IMR-90 (cell line): ENCODE results near the gene LBH. TPM values are rescaled to one million over a fixed set of nuclear protein-coding genes. Genes with fewer than 3 reads are reported as not detected.

ENCODE experiments used
- ATAC-seq: fragments of 200-7000 bp; cut with Tn5 transposase; 2 replicates; pipeline ENCODE4 v1.9.1; 2020; ENCODE audit warnings: low read depth, mild to moderate bottlenecking, moderate library complexity
- BruUV-seq: library from RNA; stranded (reverse); fragments of 400-500 nt; replicated peaks from 2 replicates; lab custom pipeline; 2021; lab: Mats Ljungman, UMichigan
- CTCF ChIA-PET: fragments of 300-600 bp; formaldehyde crosslinking; extraction: SDS; loops from one replicate; lab custom pipeline; 2021; ENCODE audit warnings: antibody characterized with exemption; lab: Yijun Ruan, JAX
- POLR2A ChIA-PET: fragments of 300-600 bp; sonication (Branson Sonifier 250); formaldehyde crosslinking; loops from one replicate; lab custom pipeline; 2022; ENCODE audit warnings: antibody characterized with exemption; ENCODE audit not compliant: unreplicated experiment; lab: Charles Lee
- DNase-seq: peaks from one replicate; pipeline ENCODE4 v3.0.0; 2013
- H2AFZ ChIP-seq: replicated peaks from 2 replicates; pipeline ENCODE3; 2013; ENCODE audit warnings: low read length, mild to moderate bottlenecking; ENCODE audit not compliant: poor library complexity
- H2AK5ac ChIP-seq: 2 replicates; pipeline ENCODE4 v1.6.1; 2013; ENCODE audit warnings: low read depth, low read length, inconsistent platforms
- H2AK9ac ChIP-seq: replicated peaks from 2 replicates; pipeline ENCODE3; 2013; ENCODE audit warnings: mild to moderate bottlenecking, low read depth, low read length, moderate library complexity; ENCODE audit not compliant: poor library complexity
- H2BK120ac ChIP-seq: 2 replicates; pipeline ENCODE4 v1.6.1; 2013; ENCODE audit warnings: low read depth, low read length, inconsistent platforms
- H2BK15ac ChIP-seq: 3 replicates; pipeline ENCODE4 v1.6.1; 2013; ENCODE audit warnings: low read depth, low read length, inconsistent platforms
- H2BK20ac ChIP-seq: 2 replicates; pipeline ENCODE4 v1.6.1; 2013; ENCODE audit warnings: low read depth, mild to moderate bottlenecking, inconsistent platforms, low read length, moderate library complexity
- H2BK5ac ChIP-seq: 2 replicates; pipeline ENCODE4 v1.6.1; 2013; ENCODE audit warnings: mild to moderate bottlenecking, low read depth, low read length, inconsistent platforms; ENCODE audit not compliant: poor library complexity, severe bottlenecking
- H3K14ac ChIP-seq: replicated peaks from 2 replicates; pipeline ENCODE4 v1.6.1; 2013; ENCODE audit warnings: low read depth, low read length, inconsistent platforms
- H3K18ac ChIP-seq: 2 replicates; pipeline ENCODE4 v1.6.1; 2013; ENCODE audit warnings: low read depth, low read length, control low read depth
- H3K23ac ChIP-seq: 2 replicates; pipeline ENCODE4 v1.6.1; 2013; ENCODE audit warnings: low read depth, low read length, inconsistent platforms
- H3K27ac ChIP-seq: 2 replicates; pipeline ENCODE4 v1.5.1; 2013; ENCODE audit warnings: mild to moderate bottlenecking, control low read depth, low read length; ENCODE audit not compliant: insufficient read depth
- H3K27me3 ChIP-seq: 2 replicates; pipeline ENCODE4 v1.6.1; 2013; ENCODE audit warnings: low read length; ENCODE audit not compliant: control insufficient read depth, insufficient read depth
- H3K36me3 ChIP-seq: 2 replicates; pipeline ENCODE4 v1.6.1; 2013; ENCODE audit warnings: low read length, mixed read lengths; ENCODE audit not compliant: control insufficient read depth, insufficient read depth
- H3K4ac ChIP-seq: 2 replicates; pipeline ENCODE4 v1.6.1; 2013; ENCODE audit warnings: low read depth, low read length, inconsistent platforms
- H3K4me1 ChIP-seq: 2 replicates; pipeline ENCODE4 v1.6.1; 2013; ENCODE audit warnings: low read length, mixed read lengths; ENCODE audit not compliant: control insufficient read depth, insufficient read depth
- H3K4me2 ChIP-seq: 2 replicates; pipeline ENCODE4 v1.6.1; 2013; ENCODE audit warnings: low read depth, mild to moderate bottlenecking, control low read depth, low read length, moderate library complexity
- H3K4me3 ChIP-seq: 2 replicates; pipeline ENCODE4 v1.5.1; 2013; ENCODE audit warnings: low read depth, mild to moderate bottlenecking, control low read depth, low read length, moderate library complexity; ENCODE audit not compliant: insufficient read depth
- H3K56ac ChIP-seq: 2 replicates; pipeline ENCODE4 v1.6.1; 2013; ENCODE audit warnings: low read length, inconsistent platforms; ENCODE audit not compliant: insufficient read depth; ENCODE audit errors: extremely low read depth
- H3K79me1 ChIP-seq, 2 experiments: 2 replicates each; pipeline ENCODE4 v1.6.1; 2013; ENCODE audit warnings: low read length in 2 of 2, inconsistent platforms in 1 of 2, low read depth in 1 of 2
- H3K9ac ChIP-seq: 2 replicates; pipeline ENCODE4 v1.6.1; 2013; ENCODE audit warnings: low read depth, low read length, control low read depth
- H3K9me1 ChIP-seq: 2 replicates; pipeline ENCODE4 v1.6.1; 2013; ENCODE audit warnings: low read length, inconsistent platforms; ENCODE audit not compliant: insufficient read depth
- H3K9me3 ChIP-seq: 2 replicates; pipeline ENCODE4 v1.6.1; 2013; ENCODE audit warnings: low read length; ENCODE audit not compliant: control insufficient read depth, insufficient read depth
- H4K20me1 ChIP-seq: 2 replicates; pipeline ENCODE4 v1.6.1; 2013; ENCODE audit warnings: low read length, inconsistent platforms; ENCODE audit not compliant: insufficient read depth
- H4K5ac ChIP-seq: 2 replicates; pipeline ENCODE4 v1.6.1; 2013; ENCODE audit warnings: mild to moderate bottlenecking, low read depth, low read length, control low read depth
- H4K8ac ChIP-seq, 2 experiments: 2 replicates each; pipeline ENCODE4 v1.6.1; 2013; ENCODE audit warnings: low read depth in 2 of 2, low read length in 2 of 2, control low read depth in 1 of 2, inconsistent platforms in 1 of 2
- H4K91ac ChIP-seq: 2 replicates; pipeline ENCODE4 v1.6.1; 2013; ENCODE audit warnings: low read depth, low read length, inconsistent platforms; ENCODE audit not compliant: insufficient read depth
- BHLHE40 ChIP-seq: fragments of 150-350 bp; IDR thresholded peaks from 2 replicates; pipeline ENCODE4 v1.6.1; 2016; ENCODE audit warnings: mild to moderate bottlenecking, low read depth, low read length
- CEBPB ChIP-seq: IDR thresholded peaks from 2 replicates; pipeline ENCODE4 v1.6.1; 2012; ENCODE audit warnings: low read depth, low read length, improper control_type of control experiment
- CHD1 ChIP-seq: IDR thresholded peaks from 2 replicates; pipeline ENCODE4 v1.6.1; 2012; ENCODE audit warnings: low read depth, low read length, improper control_type of control experiment
- CTCF ChIP-seq: conservative IDR thresholded peaks from 2 replicates; pipeline ENCODE4 v1.5.1; 2012; ENCODE audit warnings: mild to moderate bottlenecking, low read depth, low read length, improper control_type of control experiment
- ELK1 ChIP-seq: fragments of 150-350 bp; IDR thresholded peaks from 2 replicates; pipeline ENCODE4 v1.6.1; 2016; ENCODE audit warnings: low read depth, mild to moderate bottlenecking, low read length, moderate library complexity, borderline replicate concordance
- FOS ChIP-seq: fragments of 150-350 bp; IDR thresholded peaks from 2 replicates; pipeline ENCODE4 v1.6.1; 2016; ENCODE audit warnings: low read depth, low read length
- MAFK ChIP-seq: IDR thresholded peaks from 2 replicates; pipeline ENCODE4 v1.6.1; 2012; ENCODE audit warnings: low read depth, low read length, improper control_type of control experiment
- MAZ ChIP-seq: IDR thresholded peaks from 2 replicates; pipeline ENCODE4 v1.6.1; 2012; ENCODE audit warnings: low read depth, mild to moderate bottlenecking, low read length, improper control_type of control experiment, moderate library complexity, borderline replicate concordance
- MXI1 ChIP-seq: IDR thresholded peaks from 2 replicates; pipeline ENCODE4 v1.6.1; 2012; ENCODE audit warnings: low read depth, mild to moderate bottlenecking, low read length, moderate library complexity, borderline replicate concordance
- NFE2L2 ChIP-seq: fragments of 150-350 bp; IDR thresholded peaks from 2 replicates; pipeline ENCODE4 v1.6.1; 2016; ENCODE audit warnings: low read depth, mild to moderate bottlenecking, low read length
- POLR2A ChIP-seq: IDR thresholded peaks from 2 replicates; pipeline ENCODE4 v1.6.1; 2012; ENCODE audit warnings: mild to moderate bottlenecking, low read depth, low read length
- RAD21 ChIP-seq: IDR thresholded peaks from 2 replicates; pipeline ENCODE4 v1.6.1; 2012; ENCODE audit warnings: low read length, improper control_type of control experiment
- RCOR1 ChIP-seq: IDR thresholded peaks from 2 replicates; pipeline ENCODE4 v1.6.1; 2012; ENCODE audit warnings: mild to moderate bottlenecking, low read length, improper control_type of control experiment; ENCODE audit not compliant: insufficient replicate concordance
- RFX5 ChIP-seq: IDR thresholded peaks from 2 replicates; pipeline ENCODE4 v1.8.0; 2012; ENCODE audit warnings: low read depth, mild to moderate bottlenecking, low read length, moderate library complexity
- SMC3 ChIP-seq: fragments of 150-350 bp; IDR thresholded peaks from 2 replicates; pipeline ENCODE4 v1.6.1; 2016; ENCODE audit warnings: low read depth, mild to moderate bottlenecking, antibody characterized with exemption, low read length, moderate library complexity
- whole genome bisulfite sequencing, 2 experiments: methylation state at CpG; one replicate each; pipeline versions ENCODE4 v1.1.5 to v1.1.7; 2013; ENCODE audit warnings: missing lambda C conversion rate in 2 of 2; ENCODE audit not compliant: insufficient read length in 1 of 2; ENCODE audit errors: extremely low coverage in 2 of 2; 5-methylcytosine and 5-hydroxymethylcytosine counted together
- dilution Hi-C: fragments of 300-500 bp; cut with HindIII; formaldehyde crosslinking; loops from one replicate; pipeline ENCODE4 v1.14.3; 2018; ENCODE audit warnings: low sequenced_read_pairs; ENCODE audit not compliant: unreplicated experiment
- in situ Hi-C: fragments of 300-500 bp; cut with MboI; formaldehyde crosslinking; loops from 3 replicates; pipeline ENCODE4 v1.14.3; 2019; ENCODE audit warnings: low sequenced_read_pairs, inconsistent platforms, mixed read lengths
- intact Hi-C: fragments of 100-400 bp; cut with micrococcal nuclease; formaldehyde crosslinking; loops from 2 replicates; pipeline ENCODE4 v1.10.0; 2022
- polyA plus RNA-seq, 3 experiments: library from polyadenylated mRNA; depleted of rRNA; stranded (reverse); fragments of >200 nt; gene quantifications; 2 replicates each; pipeline ENCODE4 v1.2.3, GENCODE V29; 2012; ENCODE audit warnings: low replicate concordance in 1 of 3
- total RNA-seq: library from RNA; depleted of rRNA; stranded (reverse); fragments of >200 nt; gene quantifications from 2 replicates; pipeline ENCODE4 v1.2.3, GENCODE V29; 2012
- TF ChIP-seq, protein P1 (sequence below): fragments of 150-350 bp; IDR thresholded peaks from 2 replicates; pipeline ENCODE4 v1.6.1; 2017; ENCODE audit warnings: mild to moderate bottlenecking, antibody characterized with exemption, low read length, low read depth

The LBH gene
- total and polyA plus RNA-seq, 2 of the 4 experiments (the other 2 are of a cell fraction): 158 to 202 TPM

DNA sequence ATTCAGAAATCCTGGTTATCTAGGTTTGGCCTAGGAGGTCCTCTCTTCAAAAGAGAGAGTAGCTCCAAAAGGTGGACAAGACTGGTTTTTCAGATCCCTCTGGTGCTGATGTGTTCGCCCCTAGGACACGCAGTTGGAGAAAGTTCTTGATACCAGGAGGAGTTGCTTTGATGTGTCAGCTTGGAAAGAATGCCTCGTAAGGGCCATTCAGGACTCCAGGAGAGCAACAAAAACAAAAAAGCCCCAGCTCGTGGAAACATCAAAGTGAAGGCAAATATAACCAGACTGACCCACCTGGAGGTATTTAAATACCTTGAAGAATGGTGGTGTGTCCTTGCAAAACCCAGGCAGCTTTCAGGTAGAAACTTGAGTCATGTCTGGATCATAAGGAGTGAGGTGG lies 12.5 kb upstream of the LBH start:
- H3K9me1 ChIP-seq: peaks cover under 1% of the 10 kb centered on the region; the same call in 1 of the 2 replicates
- dilution Hi-C loops (no loop called here), intact Hi-C loops (no loop called here), in situ Hi-C loops (loop anchor here (25.0 kb wide), 1 partner anchor 643 kb away; no protein-coding TSS in a partner anchor)
- H3K4ac ChIP-seq: no peak overlapping the region
- no peak overlapping the region for H2AK5ac ChIP-seq
- no peak overlapping the region for H4K5ac ChIP-seq
- no peak overlapping the region for H3K23ac ChIP-seq
- no peak overlapping the region for H3K27ac ChIP-seq
- H3K4me1 ChIP-seq: no peaks in the 10 kb centered on the region
- H3K4me2 ChIP-seq: no peak overlapping the region
- H2AFZ ChIP-seq: no peak overlapping the region
- H2AK9ac ChIP-seq: no peak overlapping the region
- H3K9me3 ChIP-seq: no peaks in the 10 kb centered on the region
- no peak overlapping the region for H4K8ac ChIP-seq
- no peak for DNase-seq
- no peak overlapping the region for H2BK5ac ChIP-seq
- no peak overlapping the region for H3K14ac ChIP-seq
- no peak overlapping the region for H3K56ac ChIP-seq
- H2BK20ac ChIP-seq: no peak overlapping the region
- H2BK120ac ChIP-seq: no peak overlapping the region
- no peaks in the 10 kb centered on the region for H4K20me1 ChIP-seq
- no peak overlapping the region for H3K18ac ChIP-seq
- no CpG with 5 or more reads among the region's 4 CpGs for WGBS, 2 experiments
- ChIA-PET POLR2A (no interaction called here), CTCF (no interaction called here)
- no TSS peak for BruUV-seq
- H3K36me3 ChIP-seq: no peaks in the 10 kb centered on the region
- TF ChIP-seq MXI1 (no peak), RCOR1 (no peak), RAD21 (no peak), BHLHE40 (no peak), MAZ (no peak), POLR2A (no peak), CHD1 (no peak), CTCF (no peak), NFE2L2 (no peak), CEBPB (no peak), MAFK (no peak), FOS (no peak), SMC3 (no peak), RFX5 (no peak), ELK1 (no peak)
- TF ChIP-seq, protein P1, sequence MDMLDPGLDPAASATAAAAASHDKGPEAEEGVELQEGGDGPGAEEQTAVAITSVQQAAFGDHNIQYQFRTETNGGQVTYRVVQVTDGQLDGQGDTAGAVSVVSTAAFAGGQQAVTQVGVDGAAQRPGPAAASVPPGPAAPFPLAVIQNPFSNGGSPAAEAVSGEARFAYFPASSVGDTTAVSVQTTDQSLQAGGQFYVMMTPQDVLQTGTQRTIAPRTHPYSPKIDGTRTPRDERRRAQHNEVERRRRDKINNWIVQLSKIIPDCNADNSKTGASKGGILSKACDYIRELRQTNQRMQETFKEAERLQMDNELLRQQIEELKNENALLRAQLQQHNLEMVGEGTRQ: no peak
- no peak overlapping the region for H3K9ac ChIP-seq
- no peaks in the 10 kb centered on the region for H3K79me1 ChIP-seq
- no peak overlapping the region for H2BK15ac ChIP-seq
- H3K27me3 ChIP-seq: no peaks in the 10 kb centered on the region; the same call in 1 of the 2 replicates
- no peak for ATAC-seq
- H4K91ac ChIP-seq: no peak overlapping the region
- no peak overlapping the region for H3K4me3 ChIP-seq
